Measurements from ENCODE around the gene TNNC1. TPM values are rescaled to one million over a fixed set of nuclear protein-coding genes. Genes with fewer than 3 reads are reported as not detected.

TNNC1 gene
- total RNA-seq, 1 experiment from 2014 or later = 5.6 TPM

- no peak overlapping the region for H2BK20ac ChIP-seq (ENCODE audit: low read depth, low read length, poor library complexity, severe bottlenecking)
- Mint-ChIP-seq H3K4me1 (peaks cover 8 to 9% of the 10 kb centered on the region in 2 experiments), H3K36me3 (ENCODE audit: insufficient read depth in 1 of 3, low read depth in 3 of 3) (peaks cover 38 to 74% (median 71%) of the 10 kb centered on the region in 3 experiments), H3K27ac (no peak overlapping the region), H3K27me3 (ENCODE audit: low read depth) (no peaks in the 10 kb centered on the region), H3K4me3 (no peak overlapping the region), H3K9me3 (no peaks in the 10 kb centered on the region)
- H3K79me2 ChIP-seq (ENCODE audit: insufficient read depth, low read length) = peaks cover 3% of the 10 kb centered on the region; the same call in 1 of the 2 replicates
- peaks cover 4% of the 10 kb centered on the region for H3K79me1 ChIP-seq (ENCODE audit: insufficient read depth, low read depth, low read length, poor library complexity, severe bottlenecking)
- no peak for DNase-seq
- no peak overlapping the region for H3K18ac ChIP-seq (ENCODE audit: insufficient read length, low read depth, low read length)
- no peak overlapping the region for H3T11ph ChIP-seq (ENCODE audit: low read length)
- H4K20me1 ChIP-seq (ENCODE audit: control insufficient read depth, insufficient read depth, insufficient read length) = no peaks in the 10 kb centered on the region
- no peak overlapping the region for H2BK5ac ChIP-seq (ENCODE audit: insufficient read length, low read length)
- no peak overlapping the region for H3K23ac ChIP-seq (ENCODE audit: insufficient read length, low read depth, low read length)
- H4K5ac ChIP-seq (ENCODE audit: insufficient read length, low read depth, low read length) = no peak overlapping the region
- H2AFZ ChIP-seq (ENCODE audit: low read length) = no peak overlapping the region
- H3K23me2 ChIP-seq (ENCODE audit: insufficient read length, low read depth, low read length, poor library complexity, severe bottlenecking) = peaks cover 9% of the 10 kb centered on the region
- H3K56ac ChIP-seq (ENCODE audit: insufficient read length, low read depth, low read length) = no peak overlapping the region
- H3K4ac ChIP-seq (ENCODE audit: low read depth, low read length) = no peak overlapping the region
- TF ChIP-seq, protein P1, sequence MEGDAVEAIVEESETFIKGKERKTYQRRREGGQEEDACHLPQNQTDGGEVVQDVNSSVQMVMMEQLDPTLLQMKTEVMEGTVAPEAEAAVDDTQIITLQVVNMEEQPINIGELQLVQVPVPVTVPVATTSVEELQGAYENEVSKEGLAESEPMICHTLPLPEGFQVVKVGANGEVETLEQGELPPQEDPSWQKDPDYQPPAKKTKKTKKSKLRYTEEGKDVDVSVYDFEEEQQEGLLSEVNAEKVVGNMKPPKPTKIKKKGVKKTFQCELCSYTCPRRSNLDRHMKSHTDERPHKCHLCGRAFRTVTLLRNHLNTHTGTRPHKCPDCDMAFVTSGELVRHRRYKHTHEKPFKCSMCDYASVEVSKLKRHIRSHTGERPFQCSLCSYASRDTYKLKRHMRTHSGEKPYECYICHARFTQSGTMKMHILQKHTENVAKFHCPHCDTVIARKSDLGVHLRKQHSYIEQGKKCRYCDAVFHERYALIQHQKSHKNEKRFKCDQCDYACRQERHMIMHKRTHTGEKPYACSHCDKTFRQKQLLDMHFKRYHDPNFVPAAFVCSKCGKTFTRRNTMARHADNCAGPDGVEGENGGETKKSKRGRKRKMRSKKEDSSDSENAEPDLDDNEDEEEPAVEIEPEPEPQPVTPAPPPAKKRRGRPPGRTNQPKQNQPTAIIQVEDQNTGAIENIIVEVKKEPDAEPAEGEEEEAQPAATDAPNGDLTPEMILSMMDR (conservative IDR thresholded peaks at IDR 0.05) = no peak
- no peak overlapping the region for H3K14ac ChIP-seq (ENCODE audit: insufficient read depth, low read length)
- H2BK12ac ChIP-seq (ENCODE audit: insufficient read length, low read depth, low read length) = no peak overlapping the region
- H3K4me1 ChIP-seq (ENCODE audit: insufficient read depth, low read length) = no peaks in the 10 kb centered on the region
- no peaks in the 10 kb centered on the region for H3K27me3 ChIP-seq (ENCODE audit: insufficient read depth, low read length)
- no peak overlapping the region for H3K9ac ChIP-seq (ENCODE audit: extremely low read depth, insufficient read length, low read length)
- H3K4me2 ChIP-seq (ENCODE audit: insufficient read depth, insufficient read length, low read length) = no peak overlapping the region
- H2BK15ac ChIP-seq (ENCODE audit: low read depth, low read length) = no peak overlapping the region
- no peak overlapping the region for H2AK5ac ChIP-seq (ENCODE audit: insufficient read length, low read length)
- H4K91ac ChIP-seq (ENCODE audit: insufficient read length, low read depth, low read length) = no peak overlapping the region
- H3K9me3 ChIP-seq (ENCODE audit: control insufficient read depth, low read depth, low read length) = no peaks in the 10 kb centered on the region
- no peak overlapping the region for H4K8ac ChIP-seq (replicated peaks; ENCODE audit: insufficient read length, low read depth, low read length)
- no peak overlapping the region for H3K27ac ChIP-seq (ENCODE audit: insufficient read length, low read depth, low read length)
- WGBS (ENCODE audit: extremely low coverage, insufficient read length, low lambda C conversion rate) = no CpG with 5 or more reads among the region's 4 CpGs
- no peak overlapping the region for H2BK120ac ChIP-seq (ENCODE audit: low read depth, low read length, poor library complexity, severe bottlenecking)
Measured at GRCh38 chr3:52405601-52406110, 48.2 kb downstream of the TNNC1 start.
